ENCODE data around the gene TMC4. TPM values are rescaled to one million over a fixed set of nuclear protein-coding genes. Genes with fewer than 3 reads are reported as not detected.
"Not testable (repeated sequence)": the region's sequence is repeated elsewhere in the genome, so short reads cannot be mapped to it uniquely, and the experiment has no call there.

TMC4 gene
- total RNA-seq, 1 experiment from 2014 or later: 0.11 TPM

DNA sequence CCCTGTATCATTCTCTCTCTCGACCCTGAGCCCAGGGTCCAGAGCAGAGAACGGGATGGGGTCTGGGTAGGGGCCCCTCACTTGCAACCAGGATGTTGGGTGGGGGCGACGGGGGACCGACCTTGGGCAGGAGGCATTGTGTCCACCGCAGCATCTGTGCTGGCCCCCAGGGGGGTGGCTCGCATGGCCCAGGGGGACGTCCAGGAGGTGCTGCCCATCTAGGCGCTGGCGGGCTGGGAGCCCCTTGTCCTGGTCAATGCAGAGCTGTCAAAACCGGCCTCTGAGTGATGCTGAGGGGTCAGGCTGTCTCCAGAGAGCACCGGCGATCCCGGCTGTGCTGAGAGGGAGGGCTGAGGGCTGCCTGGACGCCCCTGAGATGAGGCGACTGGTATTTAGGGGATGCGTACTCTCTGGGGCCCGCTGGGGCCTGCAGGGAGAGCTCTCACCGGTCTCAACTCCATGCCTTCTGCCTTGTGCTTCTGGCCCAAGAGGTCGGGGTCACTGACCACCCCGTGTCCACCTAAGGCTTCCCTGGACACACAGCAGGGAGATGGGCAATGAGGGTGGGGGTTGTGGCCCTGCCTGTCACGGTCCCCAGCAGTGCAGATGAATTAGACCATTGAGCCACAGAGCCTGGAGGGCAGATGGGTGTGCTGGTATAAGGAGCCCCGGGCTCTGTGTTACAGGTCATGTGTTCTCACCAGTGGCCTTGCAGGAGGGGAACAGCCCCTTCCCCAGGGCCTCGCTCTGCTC lies 36.3 kb upstream of the TMC4 start:
- no peaks in the 10 kb centered on the region for H3K27me3 ChIP-seq (replicated peaks)
- no peak overlapping the region for H3K27ac ChIP-seq
- peaks cover 30% of the 10 kb centered on the region for H3K4me1 ChIP-seq (replicated peaks)
- H3K4me3 ChIP-seq: no peak overlapping the region
- peak in 1 of 2 experiments; percentile 23 for DNase-seq (ENCODE audit: low read depth in 1 of 2, low spot score in 2 of 2)
- H3K9me3 ChIP-seq (replicated peaks): no peaks in the 10 kb centered on the region
- peaks cover 57% of the 10 kb centered on the region for H3K36me3 ChIP-seq

DNA sequence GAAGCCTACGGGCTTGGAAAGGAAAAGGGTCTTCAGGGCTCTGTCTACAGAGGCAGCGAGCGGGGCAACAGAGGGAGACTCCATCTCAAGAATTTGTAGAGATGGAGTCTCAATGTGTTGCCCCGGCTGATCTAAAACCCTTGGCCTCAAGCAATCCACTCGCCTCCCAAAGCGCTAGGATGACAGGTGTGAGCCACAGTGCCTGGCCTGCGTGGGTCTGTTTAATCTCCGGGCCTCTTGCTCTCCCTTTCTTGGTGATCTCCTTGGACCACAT lies 35.8 kb upstream of the TMC4 start:
- no peak for DNase-seq (ENCODE audit: low read depth in 1 of 2, low spot score in 2 of 2)
- no peaks in the 10 kb centered on the region for H3K9me3 ChIP-seq (replicated peaks)
- H3K27ac ChIP-seq: no peak overlapping the region
- peaks cover 62% of the 10 kb centered on the region for H3K36me3 ChIP-seq
- H3K4me1 ChIP-seq (replicated peaks): peaks cover 30% of the 10 kb centered on the region
- no peaks in the 10 kb centered on the region for H3K27me3 ChIP-seq (replicated peaks)
- no peak overlapping the region for H3K4me3 ChIP-seq

DNA sequence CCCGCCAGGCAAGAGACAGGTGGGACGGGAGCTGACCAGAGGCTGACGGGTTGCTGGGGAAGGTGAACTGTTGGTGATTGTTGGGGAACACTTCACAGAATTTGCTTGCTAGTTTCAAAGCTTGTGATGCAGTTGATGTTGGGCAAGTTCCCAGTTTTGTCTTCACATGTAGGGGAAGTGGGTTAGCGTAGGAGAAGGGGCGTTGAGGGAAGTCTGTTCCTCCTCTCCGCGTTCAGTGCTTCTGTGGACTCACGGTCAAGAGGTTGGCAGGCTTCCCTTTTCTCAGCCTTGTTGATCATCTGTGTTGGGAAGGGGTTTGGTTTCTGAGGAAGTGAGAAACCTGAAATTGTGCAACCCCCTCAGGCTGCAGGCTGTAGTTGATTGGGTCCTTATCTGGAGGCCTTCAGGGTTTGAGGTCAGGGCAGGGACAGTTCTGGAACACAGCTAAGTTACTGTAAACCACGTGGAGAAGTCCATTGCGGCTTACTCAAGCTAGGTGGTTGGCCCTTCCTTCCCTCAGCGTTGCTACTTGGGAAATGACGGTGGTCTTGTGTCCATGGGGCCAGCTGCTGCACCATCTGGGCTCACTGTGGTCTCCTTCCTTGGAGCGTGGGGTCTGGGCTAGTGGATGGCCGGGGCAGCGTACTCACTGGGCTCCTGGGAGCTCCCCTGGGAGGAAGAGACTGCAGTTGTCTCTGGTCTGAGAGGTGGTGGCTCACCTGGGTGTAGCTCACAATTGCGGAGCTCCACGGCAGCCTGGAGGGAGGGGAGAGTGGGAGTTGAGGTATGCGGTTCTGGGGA lies 35.2 kb upstream of the TMC4 start:
- H3K4me1 ChIP-seq (replicated peaks): peaks cover 34% of the 10 kb centered on the region
- H3K27me3 ChIP-seq (replicated peaks): no peaks in the 10 kb centered on the region
- H3K4me3 ChIP-seq: no peak overlapping the region
- DNase-seq (ENCODE audit: low read depth in 1 of 2, low spot score in 2 of 2): peak in 1 of 2 experiments; percentile 31
- H3K36me3 ChIP-seq: peaks cover 68% of the 10 kb centered on the region
- H3K9me3 ChIP-seq (replicated peaks): no peaks in the 10 kb centered on the region
- no peak overlapping the region for H3K27ac ChIP-seq

DNA sequence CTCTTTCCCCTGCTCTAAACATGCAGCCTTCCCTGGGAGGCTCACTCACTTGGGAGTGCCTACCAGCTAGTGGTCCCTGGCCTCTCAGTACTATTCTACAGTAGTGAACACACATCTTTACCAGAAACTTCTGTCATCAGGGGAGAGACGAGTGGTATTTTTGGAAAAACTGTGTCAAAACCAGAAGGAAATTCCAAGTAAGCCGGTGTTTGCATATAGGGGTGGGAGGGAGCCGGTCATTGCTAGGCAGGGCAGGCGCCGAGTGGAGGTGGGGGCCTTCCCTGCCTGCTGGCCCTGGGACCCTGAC lies 34.7 kb upstream of the TMC4 start:
- H3K36me3 ChIP-seq: peaks cover 73% of the 10 kb centered on the region
- no peak for DNase-seq (ENCODE audit: low read depth in 1 of 2, low spot score in 2 of 2)
- no peak overlapping the region for H3K4me3 ChIP-seq
- no peaks in the 10 kb centered on the region for H3K9me3 ChIP-seq (replicated peaks)
- no peak overlapping the region for H3K27ac ChIP-seq
- no peaks in the 10 kb centered on the region for H3K27me3 ChIP-seq (replicated peaks)
- peaks cover 40% of the 10 kb centered on the region for H3K4me1 ChIP-seq (replicated peaks)

DNA sequence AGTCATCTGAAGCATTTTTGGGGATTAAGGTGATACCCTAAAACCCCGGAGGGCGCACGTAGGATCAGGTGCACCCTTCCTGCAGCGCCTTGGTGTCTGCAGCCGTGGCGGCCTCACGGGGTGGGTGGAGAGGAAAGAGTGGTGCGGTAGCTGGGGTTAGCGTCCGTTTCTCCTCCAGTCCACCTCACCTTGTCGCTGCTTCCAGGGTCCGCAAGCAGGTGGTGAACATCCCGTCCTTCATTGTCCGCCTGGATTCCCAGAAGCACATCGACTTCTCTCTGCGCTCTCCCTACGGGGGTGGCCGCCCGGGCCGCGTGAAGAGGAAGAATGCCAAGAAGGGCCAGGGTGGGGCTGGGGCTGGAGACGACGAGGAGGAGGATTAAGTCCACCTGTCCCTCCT lies 34.2 kb upstream of the TMC4 start:
- not testable (repeated sequence) for DNase-seq (ENCODE audit: low read depth in 1 of 2, low spot score in 2 of 2); H3K27ac ChIP-seq; H3K27me3 ChIP-seq (replicated peaks); H3K4me3 ChIP-seq; H3K9me3 ChIP-seq (replicated peaks)
- H3K36me3 ChIP-seq: peaks cover 78% of the 10 kb centered on the region
- H3K4me1 ChIP-seq (replicated peaks): peaks cover 44% of the 10 kb centered on the region

DNA sequence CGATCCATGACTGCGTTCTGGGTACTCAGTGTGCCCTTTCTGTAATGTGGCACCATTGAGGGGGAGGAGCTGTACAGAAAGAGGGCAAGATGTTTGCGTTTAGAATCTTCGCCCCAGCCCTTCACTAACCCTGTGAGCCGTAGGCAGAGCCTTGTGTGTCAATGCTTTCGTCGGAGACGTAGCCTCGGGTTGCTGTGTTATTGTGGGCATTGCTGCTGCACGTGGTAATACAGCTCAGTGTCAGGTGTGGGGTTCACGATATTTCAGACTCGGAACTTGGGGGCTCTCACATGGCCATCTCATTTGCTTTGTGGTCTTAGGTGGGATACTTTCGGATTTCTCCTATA lies 33.8 kb upstream of the TMC4 start:
- peaks cover 48% of the 10 kb centered on the region for H3K4me1 ChIP-seq (replicated peaks)
- H3K27me3 ChIP-seq (replicated peaks): no peaks in the 10 kb centered on the region
- H3K36me3 ChIP-seq: peaks cover 82% of the 10 kb centered on the region

DNA sequence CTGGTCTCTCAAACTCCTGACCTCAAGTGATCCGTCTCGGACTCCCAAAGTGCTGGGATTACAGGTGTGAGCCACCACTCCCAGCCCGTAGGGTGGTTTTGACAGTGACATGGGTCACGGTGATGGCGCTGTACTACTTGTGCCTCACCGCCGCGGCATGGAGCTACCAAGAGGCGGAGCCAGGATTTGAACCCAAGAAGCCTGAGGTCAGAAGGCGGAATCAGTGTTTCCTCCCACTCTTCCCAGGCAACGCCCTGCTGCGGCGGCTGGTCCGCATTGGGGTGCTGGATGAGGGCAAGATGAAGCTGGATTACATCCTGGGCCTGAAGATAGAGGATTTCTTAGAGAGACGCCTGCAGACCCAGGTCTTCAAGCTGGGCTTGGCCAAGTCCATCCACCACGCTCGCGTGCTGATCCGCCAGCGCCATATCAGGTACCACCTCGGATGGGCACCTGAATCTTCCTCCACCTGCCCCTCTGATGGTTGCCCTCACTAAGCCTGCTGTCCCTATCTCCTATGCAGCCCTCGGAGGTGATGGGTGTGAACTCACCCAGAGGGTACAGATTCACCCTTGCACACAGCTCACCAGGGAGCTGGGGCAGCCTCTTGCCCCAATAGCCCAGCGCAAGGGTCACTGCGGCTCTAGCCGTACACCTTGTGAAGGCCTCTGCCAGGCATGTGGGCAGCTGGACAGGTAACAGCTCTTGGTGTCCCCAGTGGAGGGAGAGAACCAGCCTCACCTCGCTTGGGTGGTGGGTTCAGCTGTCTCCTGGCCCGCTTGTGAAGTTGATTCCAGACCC lies 33.3 kb upstream of the TMC4 start:
- Histone ChIP-seq H3K27me3 (replicated peaks) (no peaks in the 10 kb centered on the region), H3K4me3 (no peak overlapping the region), H3K36me3 (peaks cover 87% of the 10 kb centered on the region), H3K9me3 (replicated peaks) (0 out of 2 replicates have a peak, but pooled peaks cover 3% of the 10 kb centered on the region), H3K4me1 (replicated peaks) (peaks cover 54% of the 10 kb centered on the region), H3K27ac (no peak overlapping the region)
- no peak for DNase-seq (ENCODE audit: low read depth in 1 of 2, low spot score in 2 of 2)

More for the DNA sequence above, 33.8 kb upstream of the TMC4 start:
- no peak for DNase-seq (ENCODE audit: low read depth in 1 of 2, low spot score in 2 of 2)
- no peak overlapping the region for H3K27ac ChIP-seq
- no peaks in the 10 kb centered on the region for H3K9me3 ChIP-seq (replicated peaks)
- no peak overlapping the region for H3K4me3 ChIP-seq

DNA sequence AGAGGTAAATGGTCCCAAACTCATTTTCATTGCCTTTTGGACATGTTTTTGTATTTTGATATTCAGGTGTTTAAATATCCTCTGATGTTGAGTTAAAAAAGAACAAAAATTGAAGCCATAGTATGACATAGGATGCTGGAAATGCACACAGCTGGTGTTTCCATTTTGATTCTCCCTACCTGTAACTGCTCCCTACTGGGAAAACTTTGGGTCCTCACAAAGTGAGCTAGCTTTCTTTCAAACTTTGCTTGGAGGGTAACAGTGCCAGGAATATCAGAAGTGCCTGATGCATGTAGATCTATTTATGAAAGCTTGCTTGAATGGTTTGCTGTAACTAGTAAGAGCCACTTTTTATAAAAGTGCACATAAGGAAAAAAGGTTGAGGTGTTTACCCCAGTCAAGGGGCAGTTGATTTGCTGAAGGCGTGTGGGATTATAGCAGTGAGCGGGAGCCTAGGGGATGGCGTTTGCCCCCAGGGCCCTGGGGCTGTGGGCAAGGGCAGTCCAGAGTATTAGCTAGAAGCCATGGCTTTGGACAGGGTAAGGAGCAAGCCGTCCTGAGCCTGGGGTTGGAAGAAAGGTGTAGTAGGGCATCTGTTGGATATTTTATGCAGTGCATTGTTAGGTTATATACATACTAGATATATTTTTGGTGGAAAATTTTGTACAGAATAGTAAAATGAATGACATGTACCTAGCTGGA lies 32.0 kb upstream of the TMC4 start:
- Histone ChIP-seq H3K36me3 (peaks cover 90% of the 10 kb centered on the region), H3K4me1 (replicated peaks) (peaks cover 53% of the 10 kb centered on the region)

DNA sequence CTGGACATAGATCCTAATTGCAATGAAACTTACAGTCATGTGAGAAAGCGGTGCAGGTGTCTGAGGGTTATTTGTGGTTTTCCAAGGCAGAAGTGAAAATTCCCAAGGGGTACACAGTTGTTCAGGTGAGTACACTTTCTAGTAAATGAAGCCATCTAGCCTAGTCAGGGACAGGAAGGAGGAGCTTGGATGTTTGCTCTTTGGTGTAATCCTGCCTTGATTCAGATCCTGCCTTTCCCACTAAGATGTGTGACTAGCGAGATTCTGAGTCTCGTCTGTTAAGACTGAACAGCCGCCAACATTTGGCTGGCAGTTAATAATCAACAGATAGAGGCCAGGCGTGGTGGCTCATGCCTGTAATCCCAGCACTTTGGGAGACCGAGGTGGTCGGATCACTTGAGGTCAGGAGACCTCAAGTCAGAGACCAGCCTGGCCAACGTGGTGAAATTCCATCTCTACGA lies 30.2 kb upstream of the TMC4 start:
- Histone ChIP-seq H3K27me3 (replicated peaks) (no peaks in the 10 kb centered on the region), H3K4me1 (replicated peaks) (peaks cover 36% of the 10 kb centered on the region), H3K27ac (no peak overlapping the region), H3K9me3 (replicated peaks) (0 out of 2 replicates have a peak, but pooled peaks cover 3% of the 10 kb centered on the region), H3K36me3 (peaks cover 76% of the 10 kb centered on the region), H3K4me3 (no peak overlapping the region)
- DNase-seq (ENCODE audit: low read depth in 1 of 2, low spot score in 2 of 2): no peak

More for the DNA sequence above, 32.0 kb upstream of the TMC4 start:
- Histone ChIP-seq H3K4me3 (no peak overlapping the region), H3K9me3 (replicated peaks) (0 out of 2 replicates have a peak, but pooled peaks cover 3% of the 10 kb centered on the region), H3K27ac (no peak overlapping the region), H3K27me3 (replicated peaks) (no peaks in the 10 kb centered on the region)
- no peak for DNase-seq (ENCODE audit: low read depth in 1 of 2, low spot score in 2 of 2)

DNA sequence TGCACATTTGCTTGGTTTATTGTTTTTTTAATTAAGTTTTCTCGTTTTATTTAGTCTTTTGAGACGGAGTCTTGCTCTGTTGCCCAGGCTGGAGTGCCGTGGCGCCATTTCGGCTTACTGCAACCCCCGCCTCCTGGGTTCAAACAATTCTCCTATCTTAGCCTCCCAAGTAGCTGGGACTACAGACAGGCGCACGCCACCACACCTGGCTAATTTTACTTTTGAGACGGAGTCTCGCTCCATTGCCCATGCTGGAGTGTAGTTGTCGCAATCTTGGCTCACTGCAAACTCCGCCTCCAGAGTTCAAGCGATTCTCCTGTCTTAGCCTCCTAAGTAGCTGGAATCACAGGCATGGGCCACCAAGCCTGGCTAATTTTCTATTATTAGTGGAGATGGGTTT lies 29.0 kb upstream of the TMC4 start:
- H3K36me3 ChIP-seq: peaks cover 64% of the 10 kb centered on the region
- no peak overlapping the region for H3K27ac ChIP-seq
- H3K9me3 ChIP-seq (replicated peaks): 0 out of 2 replicates have a peak, but pooled peaks cover 3% of the 10 kb centered on the region
- peaks cover 31% of the 10 kb centered on the region for H3K4me1 ChIP-seq (replicated peaks)
- H3K4me3 ChIP-seq: peak overlapping the region; percentile 62
- no peaks in the 10 kb centered on the region for H3K27me3 ChIP-seq (replicated peaks)
- no peak for DNase-seq (ENCODE audit: low read depth in 1 of 2, low spot score in 2 of 2)

DNA sequence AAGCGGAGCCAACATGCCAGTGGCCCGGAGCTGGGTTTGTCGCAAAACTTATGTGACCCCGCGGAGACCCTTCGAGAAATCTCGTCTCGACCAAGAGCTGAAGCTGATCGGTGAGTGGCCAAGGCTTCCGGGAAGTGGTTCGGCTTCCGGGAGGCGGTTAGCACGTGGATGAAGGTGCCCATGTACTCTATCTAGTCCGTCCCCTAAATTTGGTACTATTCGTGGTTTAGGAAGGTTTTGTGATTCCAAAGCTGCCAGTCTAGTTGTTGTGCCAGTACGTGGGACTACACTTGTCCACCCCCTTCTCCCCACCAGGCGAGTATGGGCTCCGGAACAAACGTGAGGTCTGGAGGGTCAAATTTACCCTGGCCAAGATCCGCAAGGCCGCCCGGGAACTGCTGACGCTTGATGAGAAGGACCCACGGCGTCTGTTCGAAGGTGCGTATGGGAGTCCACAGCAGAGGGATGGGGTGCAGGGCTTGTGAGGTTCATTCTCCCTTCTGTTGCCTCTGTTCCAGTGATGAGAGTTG lies 28.3 kb upstream of the TMC4 start:
- Histone ChIP-seq H3K4me1 (replicated peaks) (peaks cover 28% of the 10 kb centered on the region), H3K36me3 (peaks cover 56% of the 10 kb centered on the region), H3K27me3 (replicated peaks) (no peaks in the 10 kb centered on the region), H3K4me3 (peak overlapping the region; percentile 62), H3K27ac (peak overlapping the region; percentile 82), H3K9me3 (replicated peaks) (0 out of 2 replicates have a peak, but pooled peaks cover 3% of the 10 kb centered on the region)
- no peak for DNase-seq (ENCODE audit: low read depth in 1 of 2, low spot score in 2 of 2)

DNA sequence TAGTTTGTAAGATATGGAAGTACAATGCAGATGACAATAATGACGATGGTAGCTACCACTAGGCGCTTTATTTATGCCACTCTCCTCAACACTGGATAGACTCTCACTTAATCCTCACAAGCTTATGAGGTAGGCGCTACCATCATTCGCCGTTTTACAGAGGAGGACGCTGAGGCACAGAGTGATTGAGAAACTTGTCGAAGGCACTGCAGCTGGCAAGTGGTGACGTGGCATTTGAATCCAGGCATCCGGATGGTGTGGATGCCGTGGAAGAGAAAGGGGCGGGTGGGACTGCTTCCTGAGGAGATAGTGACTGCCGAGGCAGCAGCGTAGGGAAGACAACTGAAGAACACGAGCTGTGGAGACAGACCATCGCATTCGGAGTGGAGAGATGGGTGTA lies 26.4 kb upstream of the TMC4 start:
- Histone ChIP-seq H3K9me3 (replicated peaks) (0 out of 2 replicates have a peak, but pooled peaks cover 3% of the 10 kb centered on the region), H3K27ac (no peak overlapping the region), H3K27me3 (replicated peaks) (no peaks in the 10 kb centered on the region), H3K4me3 (no peak overlapping the region), H3K36me3 (peaks cover 42% of the 10 kb centered on the region), H3K4me1 (replicated peaks) (peaks cover 28% of the 10 kb centered on the region)
- no peak for DNase-seq (ENCODE audit: low read depth in 1 of 2, low spot score in 2 of 2)

DNA sequence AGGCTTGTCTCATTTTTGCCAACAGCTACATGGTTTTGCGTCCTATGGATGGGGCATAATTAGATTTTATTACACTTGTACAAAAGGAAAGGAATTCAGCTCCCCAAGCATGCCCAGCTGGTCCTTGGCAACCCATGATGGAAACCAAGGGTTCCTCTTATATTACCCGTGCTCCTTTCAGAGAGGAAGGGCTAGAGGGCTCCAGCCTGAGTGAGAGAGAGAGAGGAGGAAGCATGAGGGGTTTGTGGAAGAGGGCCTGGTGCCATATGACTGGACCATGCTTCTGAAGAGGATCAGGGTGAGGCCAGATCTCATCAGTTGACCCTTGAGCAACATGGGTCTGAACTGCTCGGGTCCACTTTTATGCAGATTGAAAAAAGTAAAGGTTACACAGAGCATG lies 24.2 kb upstream of the TMC4 start:
- peaks cover 25% of the 10 kb centered on the region for H3K36me3 ChIP-seq
- H3K4me1 ChIP-seq (replicated peaks): peaks cover 14% of the 10 kb centered on the region
- no peak overlapping the region for H3K4me3 ChIP-seq
- no peak overlapping the region for H3K27ac ChIP-seq
- H3K9me3 ChIP-seq (replicated peaks): 0 out of 2 replicates have a peak, but pooled peaks cover 3% of the 10 kb centered on the region
- H3K27me3 ChIP-seq (replicated peaks): no peaks in the 10 kb centered on the region
- DNase-seq (ENCODE audit: low read depth in 1 of 2, low spot score in 2 of 2): no peak

Measured in SJSA1 (cell line).